A673 (cell line): Measurements from ENCODE around the gene PRSS23.

ENCODE experiments used
- EZH2 ChIP-seq: fragments of 200-600 bp; sonication (generic); IDR thresholded peaks from 2 replicates; pipeline ENCODE4 v1.6.1; 2017; ENCODE audit warnings: borderline replicate concordance, low read depth, mild to moderate bottlenecking, mixed read lengths, antibody characterized with exemption, low read length; ENCODE audit not compliant: poor library complexity, severe bottlenecking
- TF ChIP-seq, protein P1 (sequence below): fragments of 300-800, 200-600 bp; sonication (generic); conservative IDR thresholded peaks from 2 replicates; pipeline ENCODE4 v1.5.1; 2017; ENCODE audit warnings: low read depth, mild to moderate bottlenecking, antibody characterized with exemption, low read length, moderate library complexity, mixed read lengths

DNA sequence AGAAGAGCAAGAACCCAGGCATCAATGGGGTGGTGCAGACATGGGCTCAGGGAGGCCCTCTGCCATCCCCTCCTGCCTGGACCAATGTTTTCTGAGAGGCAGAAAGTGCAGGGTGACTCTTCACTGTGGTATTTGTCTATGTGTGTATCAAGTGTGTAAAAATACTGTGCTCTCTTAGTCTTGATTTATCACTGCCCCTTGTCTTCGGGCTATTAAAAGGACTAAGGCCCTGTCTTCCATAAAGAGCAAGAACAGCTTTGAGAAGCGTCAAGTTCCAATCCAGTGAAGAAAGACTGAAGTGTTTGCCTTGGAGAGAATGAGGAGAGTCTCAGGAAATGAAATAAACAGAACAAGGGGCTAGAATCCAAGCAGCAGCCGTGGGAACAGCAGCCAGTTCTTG, 14.4 kb downstream of the PRSS23 start:
- TF ChIP-seq, protein P1, sequence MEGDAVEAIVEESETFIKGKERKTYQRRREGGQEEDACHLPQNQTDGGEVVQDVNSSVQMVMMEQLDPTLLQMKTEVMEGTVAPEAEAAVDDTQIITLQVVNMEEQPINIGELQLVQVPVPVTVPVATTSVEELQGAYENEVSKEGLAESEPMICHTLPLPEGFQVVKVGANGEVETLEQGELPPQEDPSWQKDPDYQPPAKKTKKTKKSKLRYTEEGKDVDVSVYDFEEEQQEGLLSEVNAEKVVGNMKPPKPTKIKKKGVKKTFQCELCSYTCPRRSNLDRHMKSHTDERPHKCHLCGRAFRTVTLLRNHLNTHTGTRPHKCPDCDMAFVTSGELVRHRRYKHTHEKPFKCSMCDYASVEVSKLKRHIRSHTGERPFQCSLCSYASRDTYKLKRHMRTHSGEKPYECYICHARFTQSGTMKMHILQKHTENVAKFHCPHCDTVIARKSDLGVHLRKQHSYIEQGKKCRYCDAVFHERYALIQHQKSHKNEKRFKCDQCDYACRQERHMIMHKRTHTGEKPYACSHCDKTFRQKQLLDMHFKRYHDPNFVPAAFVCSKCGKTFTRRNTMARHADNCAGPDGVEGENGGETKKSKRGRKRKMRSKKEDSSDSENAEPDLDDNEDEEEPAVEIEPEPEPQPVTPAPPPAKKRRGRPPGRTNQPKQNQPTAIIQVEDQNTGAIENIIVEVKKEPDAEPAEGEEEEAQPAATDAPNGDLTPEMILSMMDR, result no peak
- TF ChIP-seq EZH2, result no peak
